Measurements from ENCODE around the gene MRPL45. TPM values are rescaled to one million over a fixed set of nuclear protein-coding genes. Genes with fewer than 3 reads are reported as not detected.

The MRPL45 gene
- total and polyA plus RNA-seq, 4 donors, result 16.9 to 22.2 (median 19.0) TPM

- no peak for DNase-seq (ENCODE audit: low spot score)
- no peak overlapping the region for H3K9ac ChIP-seq (ENCODE audit: low read depth in 1 of 2, low read length in 2 of 2)
- H3K4me1 ChIP-seq (ENCODE audit: control insufficient read depth in 4 of 4, insufficient read depth in 4 of 4, low read length in 3 of 4), result no peaks in the 10 kb centered on the region
- no peaks in the 10 kb centered on the region for H3K9me3 ChIP-seq (ENCODE audit: control insufficient read depth in 4 of 4, low read length in 3 of 4)
- no peaks in the 10 kb centered on the region for H3K27me3 ChIP-seq (ENCODE audit: control insufficient read depth in 4 of 4, insufficient read depth in 4 of 4, low read length in 3 of 4)
- H3K27ac ChIP-seq (ENCODE audit: low read depth in 1 of 2, low read length in 2 of 2), result no peak overlapping the region
- H3K4me3 ChIP-seq (ENCODE audit: low read depth in 1 of 3, low read length in 3 of 3), result no peak overlapping the region
- 73% methylated on average over 5 of the region's 5 CpGs for WGBS
- H3K36me3 ChIP-seq (ENCODE audit: control insufficient read depth in 4 of 4, insufficient read depth in 3 of 4, low read depth in 1 of 4, low read length in 3 of 4), result peaks cover 0 to 24% (median 7%) of the 10 kb centered on the region in 4 donors
- TF ChIP-seq ZBTB33 (IDR thresholded peaks at IDR 0.05), result no peak
- no peak for TF ChIP-seq ATF3 (IDR thresholded peaks at IDR 0.05)
- no peak for TF ChIP-seq MAX (IDR thresholded peaks at IDR 0.05)
- no peak for TF ChIP-seq CTCF (IDR thresholded peaks at IDR 0.05; ENCODE audit: low read depth, low read length, missing input control)
- TF ChIP-seq JUND (IDR thresholded peaks at IDR 0.05), result no peak
- no peak for TF ChIP-seq GABPA (IDR thresholded peaks at IDR 0.05 in 1 of 2, conservative IDR thresholded peaks at IDR 0.05 in 1 of 2)
- no peak for TF ChIP-seq FOXA1 (IDR thresholded peaks at IDR 0.05)
- TF ChIP-seq TAF1 (conservative IDR thresholded peaks at IDR 0.05), result no peak
- TF ChIP-seq HNF4G (IDR thresholded peaks at IDR 0.05), result no peak
Observed at GRCh38 chr17:38325221-38325851, 28.4 kb downstream of the MRPL45 start.

- H3K36me3 ChIP-seq (ENCODE audit: control insufficient read depth in 4 of 4, insufficient read depth in 3 of 4, low read depth in 1 of 4, low read length in 3 of 4), result peaks cover 0 to 17% (median 5%) of the 10 kb centered on the region in 4 donors
- TF ChIP-seq FOXA1 (IDR thresholded peaks at IDR 0.05), result no peak
- WGBS, result 76% methylated on average over 8 of the region's 8 CpGs
- no peaks in the 10 kb centered on the region for H3K27me3 ChIP-seq (ENCODE audit: control insufficient read depth in 4 of 4, insufficient read depth in 4 of 4, low read length in 3 of 4)
- H3K9me3 ChIP-seq (ENCODE audit: control insufficient read depth in 4 of 4, low read length in 3 of 4), result no peaks in the 10 kb centered on the region
- H3K27ac ChIP-seq (ENCODE audit: low read depth in 1 of 2, low read length in 2 of 2), result no peak overlapping the region
- H3K4me1 ChIP-seq (ENCODE audit: control insufficient read depth in 4 of 4, insufficient read depth in 4 of 4, low read length in 3 of 4), result no peaks in the 10 kb centered on the region
- DNase-seq (ENCODE audit: low spot score), result no peak
- no peak overlapping the region for H3K4me3 ChIP-seq (ENCODE audit: low read depth in 1 of 3, low read length in 3 of 3)
- H3K9ac ChIP-seq (ENCODE audit: low read depth in 1 of 2, low read length in 2 of 2), result no peak overlapping the region
Observed at GRCh38 chr17:38326996-38327792, 30.2 kb downstream of the MRPL45 start.

- Histone ChIP-seq H3K4me3 (ENCODE audit: low read depth in 1 of 3, low read length in 3 of 3) (no peak overlapping the region), H3K27me3 (ENCODE audit: control insufficient read depth in 4 of 4, insufficient read depth in 4 of 4, low read length in 3 of 4) (no peaks in the 10 kb centered on the region), H3K9ac (ENCODE audit: low read depth in 1 of 2, low read length in 2 of 2) (no peak overlapping the region), H3K27ac (ENCODE audit: low read depth in 1 of 2, low read length in 2 of 2) (no peak overlapping the region), H3K4me1 (ENCODE audit: control insufficient read depth in 4 of 4, insufficient read depth in 4 of 4, low read length in 3 of 4) (no peaks in the 10 kb centered on the region), H3K9me3 (ENCODE audit: control insufficient read depth in 4 of 4, low read length in 3 of 4) (no peaks in the 10 kb centered on the region), H3K36me3 (ENCODE audit: control insufficient read depth in 4 of 4, insufficient read depth in 3 of 4, low read depth in 1 of 4, low read length in 3 of 4) (peaks cover 0 to 11% (median 3%) of the 10 kb centered on the region in 4 donors)
- no peak for DNase-seq (ENCODE audit: low spot score)
- 45% methylated on average over 1 of the region's 1 CpG for WGBS
- TF ChIP-seq RXRA (IDR thresholded peaks at IDR 0.05) (no peak), RAD21 (IDR thresholded peaks at IDR 0.05) (no peak), HNF4A (conservative IDR thresholded peaks at IDR 0.05) (no peak), FOXA1 (IDR thresholded peaks at IDR 0.05) (no peak), EGR1 (IDR thresholded peaks at IDR 0.05; ENCODE audit: low read depth in 2 of 2) (no peak), HNF4G (IDR thresholded peaks at IDR 0.05) (no peak), YY1 (IDR thresholded peaks at IDR 0.05) (no peak), MAX (IDR thresholded peaks at IDR 0.05) (no peak), NR2F2 (IDR thresholded peaks at IDR 0.05) (no peak), JUND (IDR thresholded peaks at IDR 0.05) (no peak), GABPA (IDR thresholded peaks at IDR 0.05 in 1 of 2, conservative IDR thresholded peaks at IDR 0.05 in 1 of 2) (no peak), ZBTB33 (IDR thresholded peaks at IDR 0.05) (no peak), CTCF (IDR thresholded peaks at IDR 0.05; ENCODE audit: low read depth, low read length, missing input control) (no peak), TAF1 (conservative IDR thresholded peaks at IDR 0.05) (no peak)
Observed at GRCh38 chr17:38327936-38328335, 31.0 kb downstream of the MRPL45 start.

Measured in liver (tissue), 9 donors.